Measurements from ENCODE around the gene LIPE. TPM values are rescaled to one million over a fixed set of nuclear protein-coding genes. Genes with fewer than 3 reads are reported as not detected.

Gene LIPE
- total RNA-seq, 4 donors from 2014 or later = 4.0 to 10.0 (median 7.4) TPM

DNA sequence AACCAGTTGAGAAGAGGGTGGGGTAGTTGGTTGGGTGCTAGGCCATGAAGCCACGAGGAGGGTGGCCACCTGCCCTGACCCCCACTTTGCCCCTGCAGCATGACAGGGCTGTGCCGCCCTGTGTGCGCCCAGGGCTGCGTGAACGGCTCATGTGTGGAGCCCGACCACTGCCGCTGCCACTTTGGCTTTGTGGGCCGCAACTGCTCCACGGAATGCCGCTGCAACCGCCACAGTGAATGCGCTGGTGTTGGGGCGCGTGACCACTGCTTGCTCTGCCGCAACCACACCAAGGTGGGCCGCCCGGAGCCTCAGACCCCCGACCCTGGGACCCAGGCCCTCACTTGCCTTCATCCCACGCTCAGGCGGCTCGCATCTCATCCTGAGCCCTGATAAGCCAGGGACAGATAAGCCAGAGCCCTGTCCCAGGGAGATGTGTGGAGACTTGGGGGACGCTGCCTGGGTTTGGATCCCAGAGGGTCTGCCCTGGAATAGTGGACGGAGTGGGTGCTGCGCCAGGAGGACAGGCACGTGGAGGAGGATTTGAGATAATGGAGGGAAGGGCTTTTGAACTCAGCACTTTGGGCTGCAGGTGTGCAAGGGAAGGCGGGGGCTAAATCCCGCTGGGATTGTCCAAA lies 57.6 kb downstream of the LIPE start:
- no peak overlapping the region for H3K4me3 ChIP-seq (replicated peaks in 1 of 3)
- intact Hi-C loops (cut with DNase I) = no loop called here
- no peaks in the 10 kb centered on the region for H3K9me3 ChIP-seq
- H3K27me3 ChIP-seq = no peaks in the 10 kb centered on the region
- no peak overlapping the region for H3K27ac ChIP-seq
- DNase-seq = no peak
- no peaks in the 10 kb centered on the region for H3K36me3 ChIP-seq
- 91 to 94% methylated on average over 18 to 27 of the region's 27 CpGs for whole genome bisulfite sequencing, 2 donors
- peaks cover 0 to 7% of the 10 kb centered on the region in 2 donors for H3K4me1 ChIP-seq
- TF ChIP-seq CTCF (IDR thresholded peaks at IDR 0.05) (no peak), POLR2A (IDR thresholded peaks at IDR 0.05) (no peak)

DNA sequence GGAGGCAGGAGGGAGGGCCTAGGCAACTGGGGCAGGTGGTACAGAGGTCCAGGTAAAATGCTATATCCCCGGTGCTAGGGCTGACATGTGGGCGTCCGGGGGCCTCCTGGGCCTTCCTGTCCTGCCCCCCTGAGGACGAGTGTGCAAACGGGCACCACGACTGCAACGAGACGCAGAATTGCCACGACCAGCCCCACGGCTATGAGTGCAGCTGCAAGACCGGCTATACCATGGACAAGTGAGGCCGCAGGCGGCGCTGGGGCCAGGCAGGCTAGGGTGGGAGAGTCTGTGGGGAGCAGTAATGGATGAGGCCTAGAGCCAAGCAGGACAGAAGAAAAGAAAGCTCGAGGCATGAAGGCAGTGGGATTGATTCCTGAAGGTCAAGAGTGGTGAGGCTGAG lies 58.4 kb downstream of the LIPE start:
- DNase-seq = no peak
- Histone ChIP-seq H3K27ac (no peak overlapping the region), H3K27me3 (no peaks in the 10 kb centered on the region), H3K4me1 (peaks cover 0 to 7% of the 10 kb centered on the region in 2 donors), H3K9me3 (no peaks in the 10 kb centered on the region), H3K36me3 (peaks cover 0 to 5% of the 10 kb centered on the region in 2 donors), H3K4me3 (replicated peaks in 1 of 3) (no peak overlapping the region)
- 95 to 98% methylated on average over 9 to 13 of the region's 15 CpGs for WGBS, 2 donors
- intact Hi-C loops (cut with DNase I) = no loop called here
- TF ChIP-seq POLR2A (IDR thresholded peaks at IDR 0.05) = no peak
- no peak for TF ChIP-seq CTCF (IDR thresholded peaks at IDR 0.05)

DNA sequence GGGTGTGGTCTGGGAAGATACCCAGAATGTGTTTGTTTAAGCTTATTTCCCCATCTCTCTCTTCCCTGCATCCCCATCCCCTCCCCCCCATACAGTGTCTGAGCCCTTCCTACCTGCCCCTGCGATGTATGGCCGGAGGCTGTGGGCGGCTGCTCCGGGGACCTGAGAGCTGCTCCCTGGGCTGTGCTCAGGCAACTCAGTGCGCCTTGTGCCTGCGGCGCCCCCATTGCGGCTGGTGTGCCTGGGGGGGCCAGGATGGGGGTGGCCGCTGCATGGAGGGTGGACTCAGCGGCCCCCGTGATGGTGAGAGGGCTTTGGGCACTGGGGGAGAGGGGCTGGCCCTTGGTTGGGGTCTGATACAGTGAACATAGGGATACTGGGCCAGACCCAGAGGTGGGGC lies 58.8 kb downstream of the LIPE start:
- H3K4me3 ChIP-seq (replicated peaks in 1 of 3) = no peak overlapping the region
- intact Hi-C loops (cut with DNase I) = no loop called here
- DNase-seq = no peak
- H3K9me3 ChIP-seq = no peaks in the 10 kb centered on the region
- TF ChIP-seq POLR2A (IDR thresholded peaks at IDR 0.05) (no peak), CTCF (IDR thresholded peaks at IDR 0.05) (no peak)
- no peaks in the 10 kb centered on the region for H3K27me3 ChIP-seq
- no peak overlapping the region for H3K27ac ChIP-seq
- H3K36me3 ChIP-seq = peaks cover 0 to 9% of the 10 kb centered on the region in 2 donors
- H3K4me1 ChIP-seq = peaks cover 0 to 7% of the 10 kb centered on the region in 2 donors
- 90 to 97% methylated on average over 2 to 11 of the region's 11 CpGs for WGBS, 2 donors

- H3K27me3 ChIP-seq = no peaks in the 10 kb centered on the region
- H3K27ac ChIP-seq = no peak overlapping the region
- no peak for TF ChIP-seq CTCF (IDR thresholded peaks at IDR 0.05)
- TF ChIP-seq POLR2A (IDR thresholded peaks at IDR 0.05) = no peak
- H3K4me3 ChIP-seq (replicated peaks in 1 of 3) = no peak overlapping the region
- peaks cover 0 to 13% of the 10 kb centered on the region in 2 donors for H3K36me3 ChIP-seq
- WGBS, 2 donors = 89 to 95% methylated on average over 4 of the region's 4 CpGs
- H3K4me1 ChIP-seq = peaks cover 0 to 7% of the 10 kb centered on the region in 2 donors
- DNase-seq = no peak
- H3K9me3 ChIP-seq = no peaks in the 10 kb centered on the region
- intact Hi-C loops (cut with DNase I) = no loop called here
These were observed 59.3 kb downstream of the LIPE start for GRCh38 chr19:42367929-42368328.

- DNase-seq = no peak
- Histone ChIP-seq H3K4me1 (peaks cover under 1 to 10% of the 10 kb centered on the region in 2 donors), H3K9me3 (no peaks in the 10 kb centered on the region), H3K27ac (no peak overlapping the region), H3K36me3 (peaks cover 0 to 13% of the 10 kb centered on the region in 2 donors), H3K27me3 (no peaks in the 10 kb centered on the region), H3K4me3 (replicated peaks in 1 of 3) (no peak overlapping the region)
- intact Hi-C loops (cut with DNase I) = no loop called here
- WGBS, 2 donors = 65 to 81% methylated on average over 1 of the region's 1 CpG
- TF ChIP-seq CTCF (IDR thresholded peaks at IDR 0.05) (no peak), POLR2A (IDR thresholded peaks at IDR 0.05) (no peak)
These were observed 60.5 kb downstream of the LIPE start for GRCh38 chr19:42366673-42367072.

Measured in thyroid gland (tissue), 4 donors.